GM12875 (cell line): ENCODE measurements around the gene ZNF609.
"Not testable (repeated sequence)": the region's sequence is repeated elsewhere in the genome, so short reads cannot be mapped to it uniquely, and the experiment has no call there.

Experiments
- H3K4me3 ChIP-seq: one replicate; pipeline ENCODE4 v1.5.1; 2011; ENCODE audit warnings: low read depth, low read length, control low read depth
- CTCF ChIP-seq: IDR thresholded peaks from 2 replicates; pipeline ENCODE4 v1.5.1; 2011; ENCODE audit warnings: low read depth, mild to moderate bottlenecking, control low read depth, inconsistent platforms, low read length, moderate library complexity, borderline replicate concordance; ENCODE audit not compliant: insufficient read depth

The ZNF609 gene

GRCh38 chr15:64640146-64640871 is 179.9 kb downstream of the ZNF609 start:
- no peak overlapping the region for H3K4me3 ChIP-seq
- TF ChIP-seq CTCF: no peak

- no peak for TF ChIP-seq CTCF
- H3K4me3 ChIP-seq: no peak overlapping the region
Observed at GRCh38 chr15:64642875-64643274, 182.5 kb downstream of the ZNF609 start.

- H3K4me3 ChIP-seq: no peak overlapping the region
- no peak for TF ChIP-seq CTCF
Observed at GRCh38 chr15:64643685-64644084, 183.3 kb downstream of the ZNF609 start.

GRCh38 chr15:64644811-64645210 is 184.4 kb downstream of the ZNF609 start:
- not testable (repeated sequence) for H3K4me3 ChIP-seq

GRCh38 chr15:64645995-64646394 is 185.6 kb downstream of the ZNF609 start:
- no peak for TF ChIP-seq CTCF
- H3K4me3 ChIP-seq: no peak overlapping the region

- TF ChIP-seq CTCF: no peak
- H3K4me3 ChIP-seq: no peak overlapping the region
Observed at GRCh38 chr15:64647367-64647766, 187.0 kb downstream of the ZNF609 start.

- no peak for TF ChIP-seq CTCF
- no peak overlapping the region for H3K4me3 ChIP-seq
Observed at GRCh38 chr15:64650552-64650951, 190.2 kb downstream of the ZNF609 start.
